Ishikawa (cell line): ENCODE results near the gene CFAP97D1.

Experiments
- CEBPB ChIP-seq: IDR thresholded peaks from 2 replicates; pipeline ENCODE4 v1.6.1; 2012
- CREB1 ChIP-seq: IDR thresholded peaks from 2 replicates; pipeline ENCODE4 v1.6.1; 2012; ENCODE audit warnings: low read depth
- EGR1 ChIP-seq: IDR thresholded peaks from 2 replicates; pipeline ENCODE4 v1.6.1; 2012
- EP300 ChIP-seq: IDR thresholded peaks from 2 replicates; pipeline ENCODE4 v1.6.1; 2012; ENCODE audit warnings: borderline replicate concordance
- FOXM1 ChIP-seq: IDR thresholded peaks from 2 replicates; pipeline ENCODE4 v1.6.1; 2012; ENCODE audit warnings: low read depth, borderline replicate concordance
- NFIC ChIP-seq: IDR thresholded peaks from 2 replicates; pipeline ENCODE4 v1.6.1; 2012
- RAD21 ChIP-seq: IDR thresholded peaks from 2 replicates; pipeline ENCODE4 v1.6.1; 2012; ENCODE audit warnings: low read depth
- REST ChIP-seq: IDR thresholded peaks from 2 replicates; pipeline ENCODE4 v1.6.1; 2012; ENCODE audit warnings: low read depth, mild to moderate bottlenecking
- TAF1 ChIP-seq: IDR thresholded peaks from 2 replicates; pipeline ENCODE4 v1.6.1; 2012; ENCODE audit warnings: low read depth, mild to moderate bottlenecking
- TCF12 ChIP-seq: IDR thresholded peaks from 2 replicates; pipeline ENCODE4 v1.6.1; 2012; ENCODE audit warnings: low read depth
- TEAD4 ChIP-seq: IDR thresholded peaks from 2 replicates; pipeline ENCODE4 v1.6.1; 2012
- YY1 ChIP-seq: IDR thresholded peaks from 2 replicates; pipeline ENCODE4 v1.6.1; 2012; ENCODE audit warnings: low read depth
- ZBTB7A ChIP-seq: IDR thresholded peaks from 2 replicates; pipeline ENCODE4 v1.6.1; 2012; ENCODE audit warnings: low read depth
- TF ChIP-seq, protein P1 (sequence below): IDR thresholded peaks from 2 replicates; pipeline ENCODE4 v1.6.1; 2012
- TF ChIP-seq, protein P2 (sequence below): IDR thresholded peaks from 2 replicates; pipeline ENCODE4 v1.6.1; 2012

The CFAP97D1 gene

DNA sequence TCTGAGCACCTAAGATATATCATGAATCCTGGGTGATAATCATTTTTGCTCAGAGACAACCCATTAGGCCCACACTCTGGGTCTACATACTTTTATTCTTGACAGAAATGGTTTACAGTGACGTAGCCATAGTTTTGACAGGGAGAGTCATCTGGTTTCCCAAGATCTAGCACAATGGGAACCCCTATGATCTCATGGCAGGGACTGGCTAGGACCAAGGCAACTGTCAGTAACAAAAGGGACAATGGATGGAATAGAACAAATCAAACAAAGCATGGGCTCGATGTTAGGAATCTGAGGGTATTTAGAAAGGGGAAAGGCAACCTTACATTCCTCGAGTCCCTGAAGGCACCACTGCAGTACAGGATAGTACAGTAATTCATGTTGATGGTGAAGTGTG lies 20.5 kb downstream of the CFAP97D1 start:
- TF ChIP-seq EP300 (no peak), TCF12 (no peak), ZBTB7A (no peak), EGR1 (no peak)
- TF ChIP-seq, protein P1, sequence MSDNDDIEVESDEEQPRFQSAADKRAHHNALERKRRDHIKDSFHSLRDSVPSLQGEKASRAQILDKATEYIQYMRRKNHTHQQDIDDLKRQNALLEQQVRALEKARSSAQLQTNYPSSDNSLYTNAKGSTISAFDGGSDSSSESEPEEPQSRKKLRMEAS: no peak
- TF ChIP-seq, protein P2, sequence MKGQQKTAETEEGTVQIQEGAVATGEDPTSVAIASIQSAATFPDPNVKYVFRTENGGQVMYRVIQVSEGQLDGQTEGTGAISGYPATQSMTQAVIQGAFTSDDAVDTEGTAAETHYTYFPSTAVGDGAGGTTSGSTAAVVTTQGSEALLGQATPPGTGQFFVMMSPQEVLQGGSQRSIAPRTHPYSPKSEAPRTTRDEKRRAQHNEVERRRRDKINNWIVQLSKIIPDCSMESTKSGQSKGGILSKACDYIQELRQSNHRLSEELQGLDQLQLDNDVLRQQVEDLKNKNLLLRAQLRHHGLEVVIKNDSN: no peak

DNA sequence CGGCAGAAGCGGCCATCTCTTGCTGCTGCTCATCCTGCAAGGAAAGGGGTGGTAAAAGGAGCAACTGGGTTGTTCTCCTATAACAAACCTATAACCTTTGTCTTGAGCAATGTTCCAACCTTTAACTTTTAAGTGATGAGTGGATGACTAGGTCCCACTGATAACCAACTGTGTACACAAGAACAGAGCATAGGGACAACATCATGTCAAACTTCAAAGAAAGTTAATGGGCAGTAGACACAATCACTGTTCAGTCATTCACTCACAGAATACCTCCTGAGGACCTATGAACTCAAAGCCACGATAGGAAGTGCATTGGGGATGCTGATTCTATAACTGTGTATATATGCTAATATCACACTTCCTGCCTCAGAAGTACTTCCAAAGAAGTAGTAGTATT lies 21.6 kb downstream of the CFAP97D1 start:
- TF ChIP-seq, protein P1: no peak
- TF ChIP-seq RAD21 (no peak), TAF1 (no peak), REST (no peak), FOXM1 (no peak), EP300 (no peak), EGR1 (no peak)
- TF ChIP-seq, protein P2: no peak

DNA sequence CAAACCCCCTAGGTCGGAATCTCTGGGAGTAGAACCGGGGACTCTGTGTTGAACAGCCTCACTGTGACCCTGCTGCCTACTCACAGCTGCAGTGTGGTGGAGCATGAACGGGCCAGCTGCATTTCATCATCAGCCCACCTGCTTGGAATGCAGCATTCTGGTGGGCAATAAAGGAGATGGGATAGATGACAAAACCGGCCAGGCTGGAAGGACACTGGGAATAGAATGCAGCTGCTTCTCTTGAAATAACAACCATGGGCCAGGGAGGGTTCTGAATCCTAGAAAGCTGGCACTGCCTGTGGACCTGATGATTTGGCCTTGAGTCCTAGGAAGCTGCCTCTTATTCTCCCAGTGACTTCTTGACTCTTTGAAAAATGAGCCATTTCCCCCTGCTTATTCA lies 23.5 kb downstream of the CFAP97D1 start:
- no peak for TF ChIP-seq RAD21
- no peak for TF ChIP-seq TEAD4
- TF ChIP-seq NFIC: no peak
- TF ChIP-seq, protein P1: no peak
- no peak for TF ChIP-seq CREB1
- TF ChIP-seq ZBTB7A: no peak
- TF ChIP-seq REST: no peak
- TF ChIP-seq YY1: no peak
- TF ChIP-seq, protein P2: no peak
- no peak for TF ChIP-seq EGR1
- no peak for TF ChIP-seq FOXM1
- TF ChIP-seq TAF1: no peak
- TF ChIP-seq TCF12: no peak
- TF ChIP-seq CEBPB: no peak
- no peak for TF ChIP-seq EP300

- TF ChIP-seq, protein P2: no peak
- no peak for TF ChIP-seq FOXM1
- TF ChIP-seq YY1: no peak
- no peak for TF ChIP-seq EGR1
- no peak for TF ChIP-seq CEBPB
- TF ChIP-seq RAD21: no peak
- no peak for TF ChIP-seq TEAD4
- TF ChIP-seq, protein P1: no peak
- no peak for TF ChIP-seq EP300
Observed at GRCh38 chr17:43805117-43805516, 24.9 kb downstream of the CFAP97D1 start.

DNA sequence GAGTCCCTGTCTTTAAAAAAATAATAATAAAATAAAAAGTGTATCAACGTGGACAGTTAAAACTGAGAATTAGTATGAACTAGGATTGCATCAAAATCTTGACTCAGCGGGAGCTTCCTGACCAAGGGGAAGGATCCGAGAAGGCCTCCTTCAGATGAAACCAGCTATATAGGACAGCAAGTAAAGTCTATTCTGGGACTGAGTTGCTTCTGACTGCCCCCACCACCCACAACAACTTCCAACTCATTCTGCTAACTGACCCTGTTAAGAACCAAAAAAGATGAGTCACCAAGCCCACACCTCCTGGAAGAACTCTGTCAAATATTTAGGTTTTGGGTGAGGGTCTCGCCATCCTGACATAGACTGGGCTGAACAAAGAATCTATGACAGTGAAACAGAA lies 27.8 kb downstream of the CFAP97D1 start:
- TF ChIP-seq REST (no peak), CREB1 (no peak), TCF12 (no peak)
